Breast epithelium (tissue), 3 donors: ENCODE measurements around the gene CA10.

ENCODE experiments used
- POLR2A ChIP-seq: fragments of 450-650 bp; IDR thresholded peaks from one replicate; pipeline ENCODE4 v1.6.1; 2016; ENCODE audit warnings: antibody characterized with exemption, mild to moderate bottlenecking, moderate library complexity
- TF ChIP-seq, protein P1 (sequence below), 3 donors: fragments of 450-650 bp; IDR thresholded peaks; one replicate each; pipeline ENCODE4 v1.5.1; 2016 to 2017; ENCODE audit warnings: antibody characterized with exemption in 3 of 3, mild to moderate bottlenecking in 3 of 3, moderate library complexity in 3 of 3

DNA sequence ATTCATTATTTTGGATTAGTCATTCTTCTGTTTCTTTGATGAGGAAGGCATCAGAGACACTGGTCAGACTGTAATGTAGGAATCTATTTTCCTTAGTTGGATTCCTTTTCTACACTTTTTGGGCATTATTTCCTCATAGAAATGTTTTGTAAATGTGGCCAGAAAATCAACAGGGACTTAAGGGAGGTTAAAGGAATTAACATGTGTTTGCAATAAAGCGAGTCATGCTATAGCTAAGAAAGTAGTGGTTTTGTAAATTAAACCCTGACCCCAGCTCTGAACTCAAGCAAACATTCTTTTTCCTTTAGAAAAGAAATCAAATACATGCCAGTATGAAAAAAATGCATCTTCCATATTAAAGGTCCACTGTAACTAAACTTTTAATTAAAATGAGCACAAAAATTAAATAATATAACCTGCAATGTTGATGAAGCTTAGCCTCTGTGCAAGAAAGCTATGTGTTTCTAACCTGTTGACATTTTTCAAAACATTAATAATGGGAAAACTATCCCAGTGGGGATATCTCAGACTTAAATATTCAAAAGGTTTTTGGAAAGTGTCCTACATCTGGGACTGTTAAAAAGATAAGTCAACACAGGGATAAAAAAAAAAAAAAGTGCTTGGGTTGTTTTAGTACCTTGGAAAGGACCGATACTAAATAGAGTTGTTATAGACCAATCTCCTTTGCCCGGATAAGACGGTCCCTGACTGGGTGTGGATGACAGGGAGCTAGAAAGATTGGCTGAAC lies 428.0 kb downstream of the CA10 start:
- TF ChIP-seq POLR2A: no peak
- TF ChIP-seq, protein P1, sequence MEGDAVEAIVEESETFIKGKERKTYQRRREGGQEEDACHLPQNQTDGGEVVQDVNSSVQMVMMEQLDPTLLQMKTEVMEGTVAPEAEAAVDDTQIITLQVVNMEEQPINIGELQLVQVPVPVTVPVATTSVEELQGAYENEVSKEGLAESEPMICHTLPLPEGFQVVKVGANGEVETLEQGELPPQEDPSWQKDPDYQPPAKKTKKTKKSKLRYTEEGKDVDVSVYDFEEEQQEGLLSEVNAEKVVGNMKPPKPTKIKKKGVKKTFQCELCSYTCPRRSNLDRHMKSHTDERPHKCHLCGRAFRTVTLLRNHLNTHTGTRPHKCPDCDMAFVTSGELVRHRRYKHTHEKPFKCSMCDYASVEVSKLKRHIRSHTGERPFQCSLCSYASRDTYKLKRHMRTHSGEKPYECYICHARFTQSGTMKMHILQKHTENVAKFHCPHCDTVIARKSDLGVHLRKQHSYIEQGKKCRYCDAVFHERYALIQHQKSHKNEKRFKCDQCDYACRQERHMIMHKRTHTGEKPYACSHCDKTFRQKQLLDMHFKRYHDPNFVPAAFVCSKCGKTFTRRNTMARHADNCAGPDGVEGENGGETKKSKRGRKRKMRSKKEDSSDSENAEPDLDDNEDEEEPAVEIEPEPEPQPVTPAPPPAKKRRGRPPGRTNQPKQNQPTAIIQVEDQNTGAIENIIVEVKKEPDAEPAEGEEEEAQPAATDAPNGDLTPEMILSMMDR (IDR thresholded peaks at IDR 0.05): no peak
